GM18873 (cell line): ENCODE measurements around the gene RBM27.
"Not testable (repeated sequence)": the region's sequence is repeated elsewhere in the genome, so short reads cannot be mapped to it uniquely, and the experiment has no call there.

Experiments used
- ATAC-seq: cut with Tn5 transposase; IDR thresholded peaks from one replicate; pipeline ENCODE4 v1.9.1; 2021; ENCODE audit warnings: mild to moderate bottlenecking, moderate library complexity, moderate number of reproducible peaks; ENCODE audit not compliant: unreplicated experiment, low FRiP score

RBM27 gene

GRCh38 chr5:146206257-146206656 is 2.9 kb downstream of the RBM27 start:
- ATAC-seq = no peak

- ATAC-seq = no peak
Measured at GRCh38 chr5:146208916-146209522, 5.6 kb downstream of the RBM27 start.

GRCh38 chr5:146209714-146210113 is 6.3 kb downstream of the RBM27 start:
- no peak for ATAC-seq

GRCh38 chr5:146210810-146211209 is 7.4 kb downstream of the RBM27 start:
- not testable (repeated sequence) for ATAC-seq

- no peak for ATAC-seq
Measured at GRCh38 chr5:146213210-146213826, 9.9 kb downstream of the RBM27 start.

- not testable (repeated sequence) for ATAC-seq
Measured at GRCh38 chr5:146214881-146215280, 11.5 kb downstream of the RBM27 start.

- ATAC-seq = no peak
Measured at GRCh38 chr5:146218168-146218567, 14.8 kb downstream of the RBM27 start.

- no peak for ATAC-seq
Measured at GRCh38 chr5:146219243-146219642, 15.8 kb downstream of the RBM27 start.

GRCh38 chr5:146221234-146221633 is 17.8 kb downstream of the RBM27 start:
- ATAC-seq = no peak

- no peak for ATAC-seq
Measured at GRCh38 chr5:146222005-146222404, 18.6 kb downstream of the RBM27 start.

- ATAC-seq = no peak
Measured at GRCh38 chr5:146223179-146223578, 19.8 kb downstream of the RBM27 start.

- no peak for ATAC-seq
Measured at GRCh38 chr5:146229222-146229621, 25.8 kb downstream of the RBM27 start.

- no peak for ATAC-seq
Measured at GRCh38 chr5:146232223-146232622, 28.8 kb downstream of the RBM27 start.

- no peak for ATAC-seq
Measured at GRCh38 chr5:146233441-146233840, 30.0 kb downstream of the RBM27 start.

GRCh38 chr5:146238973-146239372 is 35.6 kb downstream of the RBM27 start:
- ATAC-seq = no peak

GRCh38 chr5:146240951-146241350 is 37.5 kb downstream of the RBM27 start:
- ATAC-seq = no peak

- no peak for ATAC-seq
Measured at GRCh38 chr5:146243247-146243646, 39.8 kb downstream of the RBM27 start.

- ATAC-seq = no peak
Measured at GRCh38 chr5:146248561-146248960, 45.2 kb downstream of the RBM27 start.

- ATAC-seq = no peak
Measured at GRCh38 chr5:146249801-146250200, 46.4 kb downstream of the RBM27 start.
